Parathyroid adenoma (tissue), 2 donors: ENCODE measurements around the gene COL23A1.

ENCODE experiments used
- H2AFZ ChIP-seq: fragments of 300-600 bp; sonication (generic); one replicate; pipeline ENCODE4 v1.7.0; 2017; ENCODE audit warnings: antibody characterized with exemption, mild to moderate bottlenecking
- H3K27ac ChIP-seq: fragments of 300-600 bp; sonication (generic); one replicate; pipeline ENCODE4 v1.7.0; 2017
- H3K27me3 ChIP-seq: fragments of 300-600 bp; sonication (generic); one replicate; pipeline ENCODE4 v1.7.0; 2017; ENCODE audit warnings: low read length; ENCODE audit not compliant: control insufficient read depth, insufficient read depth
- H3K36me3 ChIP-seq: fragments of 300-600 bp; sonication (generic); one replicate; pipeline ENCODE4 v1.7.0; 2017; ENCODE audit warnings: low read length; ENCODE audit not compliant: control insufficient read depth, insufficient read depth
- H3K4me1 ChIP-seq: fragments of 300-600 bp; sonication (generic); one replicate; pipeline ENCODE4 v1.7.0; 2017; ENCODE audit warnings: control low read depth
- H3K4me2 ChIP-seq: fragments of 300-600 bp; sonication (generic); one replicate; pipeline ENCODE4 v1.7.0; 2017; ENCODE audit warnings: low read length
- H3K4me3 ChIP-seq: fragments of 300-600 bp; sonication (generic); one replicate; pipeline ENCODE4 v1.7.0; 2017; ENCODE audit warnings: low read depth, low read length
- H3K79me2 ChIP-seq: fragments of 300-600 bp; sonication (generic); one replicate; pipeline ENCODE4 v1.7.0; 2017; ENCODE audit warnings: control low read depth
- H3K9ac ChIP-seq: fragments of 300-600 bp; sonication (generic); one replicate; pipeline ENCODE4 v1.7.0; 2017; ENCODE audit warnings: mild to moderate bottlenecking
- H3K9me3 ChIP-seq: fragments of 300-600 bp; sonication (generic); one replicate; pipeline ENCODE4 v1.7.0; 2017; ENCODE audit warnings: low read length; ENCODE audit not compliant: control insufficient read depth
- TF ChIP-seq, protein P1 (sequence below): fragments of 300-600 bp; sonication (generic); IDR thresholded peaks from one replicate; pipeline ENCODE4 v1.7.0; 2017; ENCODE audit warnings: antibody characterized with exemption, mild to moderate bottlenecking
- donor health status: primary hyperparathyroidism.

The COL23A1 gene

DNA sequence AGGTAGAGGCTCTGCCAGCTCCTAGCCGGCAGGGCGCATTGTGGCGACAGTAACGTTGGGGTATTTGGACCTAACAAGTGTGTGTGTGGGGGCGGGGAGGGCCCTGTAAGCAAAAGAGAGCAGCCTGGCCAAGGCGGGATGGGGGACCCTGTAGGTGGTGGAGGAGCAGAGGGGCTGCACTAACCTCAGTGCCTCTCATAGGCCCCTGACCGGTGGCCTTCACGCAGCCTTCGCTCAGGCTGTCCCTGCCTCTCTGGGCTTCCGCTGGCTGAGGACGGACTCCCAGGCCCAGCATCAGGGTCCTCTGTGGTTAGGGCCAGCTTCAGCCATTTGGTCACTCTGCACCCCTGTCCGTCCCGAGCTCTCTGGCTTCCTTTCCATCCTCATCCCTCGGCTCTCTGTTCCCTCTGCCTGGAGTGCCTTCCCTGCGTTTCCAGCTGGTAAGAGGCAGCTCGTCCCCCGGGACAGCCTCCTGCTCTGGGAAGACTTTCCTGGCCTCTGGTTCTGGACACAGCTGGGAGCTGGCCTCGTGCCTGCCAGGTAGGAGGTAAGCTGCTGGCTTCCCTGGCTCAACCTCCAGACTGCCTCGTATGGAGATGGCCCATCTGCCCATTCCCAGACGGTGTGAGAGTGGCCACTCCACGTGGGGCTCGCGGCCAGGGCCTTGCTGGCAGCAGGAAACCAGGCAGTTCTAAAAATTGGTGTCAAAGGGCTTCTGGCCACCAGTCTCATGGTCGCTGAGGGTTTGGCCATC is 318.3 kb downstream of the COL23A1 start:
- Histone ChIP-seq H3K4me2 (no peak overlapping the region), H3K9me3 (no peaks in the 10 kb centered on the region), H3K9ac (no peak overlapping the region), H3K79me2 (no peaks in the 10 kb centered on the region), H3K27ac (no peak overlapping the region), H2AFZ (no peak overlapping the region), H3K4me3 (no peak overlapping the region), H3K36me3 (no peaks in the 10 kb centered on the region), H3K27me3 (no peaks in the 10 kb centered on the region), H3K4me1 (no peaks in the 10 kb centered on the region)
- TF ChIP-seq, protein P1, sequence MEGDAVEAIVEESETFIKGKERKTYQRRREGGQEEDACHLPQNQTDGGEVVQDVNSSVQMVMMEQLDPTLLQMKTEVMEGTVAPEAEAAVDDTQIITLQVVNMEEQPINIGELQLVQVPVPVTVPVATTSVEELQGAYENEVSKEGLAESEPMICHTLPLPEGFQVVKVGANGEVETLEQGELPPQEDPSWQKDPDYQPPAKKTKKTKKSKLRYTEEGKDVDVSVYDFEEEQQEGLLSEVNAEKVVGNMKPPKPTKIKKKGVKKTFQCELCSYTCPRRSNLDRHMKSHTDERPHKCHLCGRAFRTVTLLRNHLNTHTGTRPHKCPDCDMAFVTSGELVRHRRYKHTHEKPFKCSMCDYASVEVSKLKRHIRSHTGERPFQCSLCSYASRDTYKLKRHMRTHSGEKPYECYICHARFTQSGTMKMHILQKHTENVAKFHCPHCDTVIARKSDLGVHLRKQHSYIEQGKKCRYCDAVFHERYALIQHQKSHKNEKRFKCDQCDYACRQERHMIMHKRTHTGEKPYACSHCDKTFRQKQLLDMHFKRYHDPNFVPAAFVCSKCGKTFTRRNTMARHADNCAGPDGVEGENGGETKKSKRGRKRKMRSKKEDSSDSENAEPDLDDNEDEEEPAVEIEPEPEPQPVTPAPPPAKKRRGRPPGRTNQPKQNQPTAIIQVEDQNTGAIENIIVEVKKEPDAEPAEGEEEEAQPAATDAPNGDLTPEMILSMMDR: no peak

DNA sequence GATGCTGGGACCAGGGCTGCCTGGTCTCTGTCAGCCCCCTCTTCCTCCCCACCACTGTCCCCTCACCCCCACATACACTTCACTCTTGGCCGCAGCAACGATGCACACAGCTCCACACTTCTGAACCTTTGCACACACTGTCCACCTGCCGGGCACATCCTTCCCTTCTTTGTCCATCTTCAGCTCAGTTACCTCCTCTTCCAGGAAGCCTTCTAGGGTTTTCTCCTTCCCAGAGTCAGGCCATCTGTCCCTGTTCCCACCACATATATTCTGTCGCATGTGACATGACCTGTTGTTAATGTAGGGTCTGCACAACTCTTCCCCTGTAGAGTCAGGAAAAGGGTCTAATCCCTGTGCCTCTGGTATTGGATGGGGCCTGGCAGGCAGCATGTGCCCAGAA is 319.0 kb downstream of the COL23A1 start:
- Histone ChIP-seq H3K9me3 (no peaks in the 10 kb centered on the region), H3K27ac (no peak overlapping the region), H3K9ac (no peak overlapping the region), H3K4me2 (no peak overlapping the region), H3K79me2 (no peaks in the 10 kb centered on the region), H3K4me1 (no peaks in the 10 kb centered on the region), H2AFZ (no peak overlapping the region), H3K36me3 (no peaks in the 10 kb centered on the region), H3K4me3 (no peak overlapping the region), H3K27me3 (no peaks in the 10 kb centered on the region)
- TF ChIP-seq, protein P1: no peak

DNA sequence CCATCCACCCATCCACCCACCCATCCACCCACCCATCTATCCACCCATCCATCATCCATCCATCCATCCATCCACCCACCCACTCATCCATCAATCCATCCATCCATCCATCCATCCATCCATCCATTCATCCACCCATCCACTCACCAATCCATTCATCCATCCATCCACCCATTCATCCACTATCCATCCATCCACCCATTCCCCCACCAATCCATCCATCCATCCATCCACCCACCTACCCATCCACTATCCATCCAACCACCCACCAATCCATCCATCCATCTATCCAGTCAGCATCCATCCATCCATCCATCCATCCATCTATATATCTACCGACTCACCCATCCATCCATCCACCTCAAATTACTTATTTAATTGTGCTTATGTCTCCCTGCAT is 320.7 kb downstream of the COL23A1 start:
- Histone ChIP-seq H3K4me3 (no peak overlapping the region), H3K9ac (no peak overlapping the region), H2AFZ (no peak overlapping the region), H3K27me3 (no peaks in the 10 kb centered on the region), H3K79me2 (no peaks in the 10 kb centered on the region), H3K9me3 (no peaks in the 10 kb centered on the region), H3K36me3 (no peaks in the 10 kb centered on the region), H3K27ac (no peak overlapping the region), H3K4me2 (no peak overlapping the region), H3K4me1 (no peaks in the 10 kb centered on the region)
- TF ChIP-seq, protein P1: no peak

DNA sequence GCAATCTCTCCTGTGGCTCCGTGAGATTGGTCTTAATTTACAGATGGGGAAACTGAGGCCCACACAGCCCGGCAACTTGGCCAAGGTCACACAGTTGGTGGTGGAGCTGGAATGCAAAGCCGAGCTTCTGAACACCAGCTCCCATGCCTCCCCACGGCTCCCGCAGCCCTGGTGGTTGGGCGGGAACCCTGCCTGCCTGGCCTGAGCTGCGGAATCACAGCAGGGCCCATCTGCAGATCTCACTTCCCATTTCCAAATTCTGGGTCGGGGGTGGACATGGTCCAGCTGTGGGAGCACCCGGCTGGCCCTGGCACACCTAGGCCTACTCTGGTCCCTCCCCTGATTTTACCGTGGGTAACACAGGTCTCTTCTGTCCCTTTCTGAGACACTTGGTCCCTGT is 322.3 kb downstream of the COL23A1 start:
- H3K9me3 ChIP-seq: no peaks in the 10 kb centered on the region
- H3K4me1 ChIP-seq: no peaks in the 10 kb centered on the region
- TF ChIP-seq, protein P1: no peak
- no peak overlapping the region for H3K4me2 ChIP-seq
- H2AFZ ChIP-seq: no peak overlapping the region
- H3K36me3 ChIP-seq: no peaks in the 10 kb centered on the region
- H3K27me3 ChIP-seq: no peaks in the 10 kb centered on the region
- no peak overlapping the region for H3K27ac ChIP-seq
- no peak overlapping the region for H3K9ac ChIP-seq
- H3K79me2 ChIP-seq: no peaks in the 10 kb centered on the region
- no peak overlapping the region for H3K4me3 ChIP-seq

DNA sequence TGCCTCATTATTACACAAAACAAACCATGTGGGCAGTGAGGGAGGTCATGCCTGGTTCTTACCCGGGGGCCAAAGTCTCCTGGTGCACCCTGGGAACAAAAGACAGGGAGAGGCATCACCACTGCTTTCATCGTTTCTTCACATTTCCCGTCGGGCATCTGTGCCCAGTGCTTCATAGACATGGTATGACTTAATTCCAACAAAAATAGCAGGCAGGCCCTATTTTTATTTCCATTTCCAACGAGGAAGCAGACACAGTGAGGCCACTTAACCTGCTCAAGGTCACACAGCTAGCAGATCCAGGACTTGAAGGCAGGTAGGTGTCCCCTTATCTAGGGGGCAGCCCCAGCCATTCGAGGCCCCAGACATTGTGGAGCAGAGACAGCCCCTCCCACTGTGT is 322.9 kb downstream of the COL23A1 start:
- no peaks in the 10 kb centered on the region for H3K36me3 ChIP-seq
- no peaks in the 10 kb centered on the region for H3K4me1 ChIP-seq
- TF ChIP-seq, protein P1: no peak
- no peak overlapping the region for H3K27ac ChIP-seq
- H3K27me3 ChIP-seq: no peaks in the 10 kb centered on the region
- no peaks in the 10 kb centered on the region for H3K9me3 ChIP-seq
- no peak overlapping the region for H3K4me3 ChIP-seq
- H3K4me2 ChIP-seq: no peak overlapping the region
- H3K9ac ChIP-seq: no peak overlapping the region
- no peaks in the 10 kb centered on the region for H3K79me2 ChIP-seq
- no peak overlapping the region for H2AFZ ChIP-seq
